Prostate gland (tissue), 2 donors: ENCODE results near the gene ATG7.

Source experiments
- CTCF ChIP-seq, 4 experiments: fragments of 200-600 bp in 2 of 4; fragments of 450-650 bp in 2 of 4; sonication (generic) in 2 of 4; IDR thresholded peaks; 1 replicate in 3 of 4; 2 replicates in 1 of 4; pipeline ENCODE4 v1.5.1; 2016 to 2019; ENCODE audit warnings: antibody characterized with exemption in 4 of 4, mild to moderate bottlenecking in 2 of 4, moderate library complexity in 2 of 4
- POLR2A ChIP-seq: fragments of 450-650 bp; IDR thresholded peaks from one replicate; pipeline ENCODE4 v1.6.1; 2016; ENCODE audit warnings: antibody characterized with exemption, mild to moderate bottlenecking

GRCh38 chr3:11424277-11424676, 152.1 kb downstream of the ATG7 start:
- no peak for TF ChIP-seq CTCF (IDR thresholded peaks at IDR 0.05)
- no peak for TF ChIP-seq POLR2A
